HepG2 (cell line): ENCODE results near the gene PTS. TPM values are rescaled to one million over a fixed set of nuclear protein-coding genes. Genes with fewer than 3 reads are reported as not detected.
A peak's percentile ranks its signal among the peaks of the same experiment; 100 is the strongest.

ENCODE experiments used
- ATAC-seq: fragments of 200-7000 bp; cut with Tn5 transposase; 3 replicates; pipeline ENCODE4 v1.9.1; 2020; ENCODE audit warnings: mild to moderate bottlenecking, moderate library complexity
- BruUV-seq: library from RNA; stranded (reverse); fragments of 400-500 nt; replicated peaks from 2 replicates; lab custom pipeline; 2021; lab: Mats Ljungman, UMichigan
- CTCF ChIA-PET: fragments of 300-600 bp; formaldehyde crosslinking; extraction: SDS; loops from one replicate; lab custom pipeline; 2021; ENCODE audit warnings: low total read pairs, inconsistent platforms, low intra/inter-chr PET ratio; lab: Yijun Ruan, JAX
- POLR2A ChIA-PET: fragments of 350-600 bp; sonication (Branson Sonifier 250); formaldehyde crosslinking; loops from one replicate; lab custom pipeline; 2020; ENCODE audit warnings: antibody characterized with exemption, inconsistent platforms; lab: Yijun Ruan, JAX
- DNase-seq: peaks from one replicate; pipeline ENCODE4 v3.0.0-alpha.2; 2015; ENCODE audit warnings: low spot score
- FAIRE-seq: peaks from 3 replicates; lab custom pipeline; 2011; peaks lifted over from hg19 to GRCh38; lab: Jason Lieb, UNC
- H2AFZ ChIP-seq: one replicate; pipeline ENCODE4 v1.6.1; 2011; ENCODE audit warnings: low read length, inconsistent platforms
- H3K27ac ChIP-seq: fragments of 300-600 bp; 3 replicates; pipeline ENCODE4 v1.8.0; 2011; ENCODE audit warnings: mixed run types, mild to moderate bottlenecking, mixed read lengths, low read length, inconsistent platforms; ENCODE audit not compliant: insufficient read depth; ENCODE audit errors: extremely low read length
- H3K27me3 ChIP-seq, 2 experiments: fragments of 200-600 bp in 1 of 2; 2 replicates in 1 of 2; 3 replicates in 1 of 2; pipeline versions ENCODE4 v1.6.0 to v1.8.0; 2011; ENCODE audit warnings: low read length in 2 of 2, mild to moderate bottlenecking in 2 of 2, moderate library complexity in 2 of 2, inconsistent platforms in 1 of 2; ENCODE audit not compliant: insufficient read depth in 2 of 2, control insufficient read depth in 1 of 2
- H3K36me3 ChIP-seq, 2 experiments: fragments of 200-600 bp in 1 of 2; replicated peaks in 1 of 2; 2 replicates in 1 of 2; 3 replicates in 1 of 2; pipeline versions ENCODE4 v1.5.1 to v1.8.0; 2011; ENCODE audit warnings: low read length in 2 of 2, inconsistent platforms in 1 of 2; ENCODE audit not compliant: insufficient read depth in 2 of 2, control insufficient read depth in 1 of 2
- H3K4me1 ChIP-seq: 2 replicates; pipeline ENCODE4 v1.5.1; 2012; ENCODE audit warnings: low read length, inconsistent platforms; ENCODE audit not compliant: insufficient read depth
- H3K4me2 ChIP-seq: 2 replicates; pipeline ENCODE4 v1.6.0; 2011; ENCODE audit warnings: low read depth, low read length, inconsistent platforms
- H3K4me3 ChIP-seq, 3 experiments: fragments of 200-600 bp in 1 of 3; sonication (generic), shearing (Covaris generic) in 1 of 3; replicated peaks in 1 of 3; 2 replicates each; pipeline ENCODE4 v1.5.1; 2011 to 2016; ENCODE audit warnings: low read length in 3 of 3, inconsistent platforms in 2 of 3, low read depth in 2 of 3, mild to moderate bottlenecking in 2 of 3, control low read depth in 1 of 3, mixed read lengths in 1 of 3; ENCODE audit not compliant: insufficient read depth in 1 of 3
- H3K79me2 ChIP-seq: one replicate; pipeline ENCODE4 v1.6.1; 2011; ENCODE audit warnings: low read length, inconsistent platforms; ENCODE audit not compliant: insufficient read depth
- H3K9ac ChIP-seq: 2 replicates; pipeline ENCODE4 v1.6.0; 2011; ENCODE audit warnings: mild to moderate bottlenecking, low read depth, low read length, inconsistent platforms; ENCODE audit not compliant: insufficient read depth
- H3K9me3 ChIP-seq: 2 replicates; pipeline ENCODE4 v1.5.1; 2012; ENCODE audit warnings: mild to moderate bottlenecking, low read length
- H4K20me1 ChIP-seq: 2 replicates; pipeline ENCODE4 v1.6.0; 2011; ENCODE audit warnings: inconsistent platforms, mild to moderate bottlenecking, low read length, moderate library complexity; ENCODE audit not compliant: insufficient read depth
- ATF1 ChIP-seq: IDR thresholded peaks from 2 replicates; pipeline ENCODE4 v1.6.1; 2016; ENCODE audit warnings: mild to moderate bottlenecking, control low read depth
- DR1 ChIP-seq: sonication (generic); formaldehyde crosslinking; IDR thresholded peaks from 2 replicates; pipeline ENCODE4 v1.8.0; 2021; ENCODE audit warnings: mild to moderate bottlenecking, missing genetic modification reagents, inconsistent platforms
- FOXP1 ChIP-seq, 2 experiments: fragments of 450-650 bp in 1 of 2; IDR thresholded peaks; 2 replicates each; pipeline ENCODE4 v1.6.1; 2017 to 2018; ENCODE audit warnings: antibody characterized with exemption in 1 of 2
- HIVEP1 ChIP-seq: sonication (generic); formaldehyde crosslinking; IDR thresholded peaks from 2 replicates; pipeline ENCODE4 v1.4.0; 2020; ENCODE audit warnings: mild to moderate bottlenecking, missing genetic modification reagents
- KDM6A ChIP-seq: IDR thresholded peaks from 2 replicates; pipeline ENCODE4 v1.6.1; 2016; ENCODE audit warnings: low read depth
- KLF12 ChIP-seq: sonication (generic); formaldehyde crosslinking; IDR thresholded peaks from 2 replicates; pipeline ENCODE4 v1.4.0; 2020; ENCODE audit warnings: missing genetic modification reagents, borderline replicate concordance
- MAFF ChIP-seq: IDR thresholded peaks from 2 replicates; pipeline ENCODE4 v1.6.1; 2011; ENCODE audit warnings: low read depth, low read length, improper control_type of control experiment
- MAFK ChIP-seq, 2 experiments: IDR thresholded peaks in 1 of 2; conservative IDR thresholded peaks in 1 of 2; 2 replicates each; pipeline ENCODE4 v1.6.1; 2011; ENCODE audit warnings: improper control_type of control experiment in 2 of 2, low read length in 2 of 2
- NFE2L1 ChIP-seq: sonication (generic); formaldehyde crosslinking; IDR thresholded peaks from 2 replicates; pipeline ENCODE4 v1.4.0; 2020; ENCODE audit warnings: missing genetic modification reagents, mild to moderate bottlenecking, borderline replicate concordance
- NFIC ChIP-seq: IDR thresholded peaks from 2 replicates; pipeline ENCODE4 v1.6.1; 2012; ENCODE audit warnings: mild to moderate bottlenecking, low read length, inconsistent platforms
- NFYC ChIP-seq: IDR thresholded peaks from 2 replicates; pipeline ENCODE4 v1.6.1; 2016; ENCODE audit warnings: missing genetic modification reagents, missing compliant biosample characterization
- NR2C2 ChIP-seq: sonication (generic); formaldehyde crosslinking; IDR thresholded peaks from 2 replicates; pipeline ENCODE4 v1.4.0; 2020; ENCODE audit warnings: missing genetic modification reagents, mild to moderate bottlenecking, moderate library complexity, borderline replicate concordance
- PAF1 ChIP-seq: IDR thresholded peaks from 2 replicates; pipeline ENCODE4 v1.6.1; 2016; ENCODE audit warnings: missing genetic modification reagents, missing compliant biosample characterization
- RARA ChIP-seq: IDR thresholded peaks from 2 replicates; pipeline ENCODE4 v1.6.1; 2016; ENCODE audit warnings: missing genetic modification reagents, missing compliant biosample characterization
- RBM39 ChIP-seq: fragments of 200-400 bp; formaldehyde crosslinking; IDR thresholded peaks from one replicate; pipeline ENCODE4 v1.6.1; 2018; ENCODE audit warnings: antibody characterized with exemption, mild to moderate bottlenecking, low read depth, low read length; ENCODE audit not compliant: poor library complexity, severe bottlenecking
- XRCC5 ChIP-seq: fragments of 200-400 bp; formaldehyde crosslinking; optimal IDR thresholded peaks from 2 replicates; pipeline ENCODE3; 2017; ENCODE audit warnings: mild to moderate bottlenecking, low read length
- ZBTB49 ChIP-seq: sonication (generic); formaldehyde crosslinking; IDR thresholded peaks from 2 replicates; pipeline ENCODE4 v1.4.0; 2020; ENCODE audit warnings: missing genetic modification reagents, borderline replicate concordance
- ZNF260 ChIP-seq: sonication (generic); formaldehyde crosslinking; IDR thresholded peaks from 2 replicates; pipeline ENCODE4 v1.4.0; 2020; ENCODE audit warnings: missing genetic modification reagents, low read depth, mild to moderate bottlenecking, borderline replicate concordance
- ZNF296 ChIP-seq: sonication (generic); formaldehyde crosslinking; conservative IDR thresholded peaks from 2 replicates; pipeline ENCODE4 v1.5.0; 2020; ENCODE audit warnings: mild to moderate bottlenecking, missing genetic modification reagents
- ZNF335 ChIP-seq: sonication (generic); formaldehyde crosslinking; IDR thresholded peaks from 2 replicates; pipeline ENCODE4 v1.4.0; 2020; ENCODE audit warnings: missing genetic modification reagents
- WGBS: methylation state at CpG from one replicate; pipeline ENCODE4 v1.1.6; 2017; ENCODE audit warnings: low lambda C conversion rate; 5-methylcytosine and 5-hydroxymethylcytosine counted together
- in situ Hi-C: cut with HindIII; loops from 2 replicates; pipeline ENCODE4 v1.10.0; 2017; ENCODE audit warnings: low pct_unique_long_range_greater_than_20kb; ENCODE audit not compliant: extremely low pct_ligation_motif_present
- intact Hi-C: fragments of 100-400 bp; cut with micrococcal nuclease; formaldehyde crosslinking; loops from one replicate; pipeline ENCODE4 v1.10.0; 2022; ENCODE audit not compliant: unreplicated experiment
- polyA plus RNA-seq, 8 experiments: library from polyadenylated mRNA; depleted of rRNA in 3 of 8; stranded (reverse) in 7 of 8; unstranded in 1 of 8; fragments of >200 nt; fragmentation: Illumina TruSeq in 4 of 8; extraction: Trizol in 4 of 8; gene quantifications; 2 replicates each; pipeline versions ENCODE4 v1.2.1 to v1.2.3, GENCODE V29; 2011 to 2016; ENCODE audit warnings: low read depth in 4 of 8, missing spikeins in 1 of 8, mixed read lengths in 1 of 8; ENCODE audit not compliant: insufficient read depth in 1 of 8
- total RNA-seq, 5 experiments: library from RNA; depleted of rRNA; stranded (reverse); fragments of >200 nt; fragmentation: Illumina TruSeq; extraction: Trizol; gene quantifications; 2 replicates each; pipeline ENCODE4 v1.2.3, GENCODE V29; 2016; ENCODE audit warnings: low read depth in 1 of 5

The PTS gene
- total and polyA plus RNA-seq, 2 of the 13 experiments (the other 11 are each of a cell fraction or from before 2014, with no cell fraction given), result 33.6 to 49.3 TPM

GRCh38 chr11:112237451-112237850, 11.2 kb downstream of the PTS start:
- Histone ChIP-seq H3K4me1 (peaks cover 22% of the 10 kb centered on the region), H2AFZ (no peak overlapping the region), H3K4me3 (no peak overlapping the region), H3K9me3 (no peaks in the 10 kb centered on the region), H3K79me2 (no peaks in the 10 kb centered on the region), H3K4me2 (no peak overlapping the region), H3K27me3 (no peaks in the 10 kb centered on the region), H3K36me3 (peaks cover 6 to 20% of the 10 kb centered on the region in 2 experiments; a peak in 4 of 5 replicates), H3K9ac (no peak overlapping the region), H4K20me1 (no peaks in the 10 kb centered on the region), H3K27ac (no peak overlapping the region)
- TF ChIP-seq MAFF (peak; percentile 39; the same call in 1 of the 2 replicates), PAF1 (CRISPR knock-in tag) (no peak), MAFK (conservative IDR thresholded peaks at IDR 0.05 in 1 of 2, IDR thresholded peaks at IDR 0.05 in 1 of 2; ENCODE audit: low read length in 2 of 2) (peak; percentile 42 to 52; a peak in 2 of 4 replicates)
- intact Hi-C loops (no loop called here), in situ Hi-C loops (no loop called here)
- ChIA-PET CTCF (no interaction called here), POLR2A (no interaction called here)
- DNase-seq, result no peak
- FAIRE-seq, result no peak
- ATAC-seq, result no peak
- no TSS peak for BruUV-seq
- WGBS, result 94% methylated on average over 4 of the region's 4 CpGs

- Histone ChIP-seq H3K4me1 (peaks cover 16% of the 10 kb centered on the region), H2AFZ (no peak overlapping the region), H3K27ac (no peak overlapping the region), H3K79me2 (no peaks in the 10 kb centered on the region), H4K20me1 (no peaks in the 10 kb centered on the region), H3K4me2 (no peak overlapping the region), H3K4me3 (no peak overlapping the region), H3K36me3 (peaks cover 4 to 20% of the 10 kb centered on the region in 2 experiments; a peak in 4 of 5 replicates), H3K27me3 (no peaks in the 10 kb centered on the region), H3K9me3 (no peaks in the 10 kb centered on the region), H3K9ac (no peak overlapping the region)
- FAIRE-seq, result no peak
- BruUV-seq, result no TSS peak
- no peak for DNase-seq
- ChIA-PET CTCF (no interaction called here), POLR2A (no interaction called here)
- in situ Hi-C loops, result no loop called here
- TF ChIP-seq ZNF335 (CRISPR knock-in tag) (no peak), FOXP1 (IDR thresholded peaks at IDR 0.05) (no peak), FOXP1 (CRISPR knock-in tag; IDR thresholded peaks at IDR 0.05) (no peak), ZBTB49 (CRISPR knock-in tag) (no peak), DR1 (no peak), ATF1 (CRISPR knock-in tag) (no peak), NR2C2 (CRISPR knock-in tag) (no peak), ZNF296 (no peak), KLF12 (no peak), ZNF260 (CRISPR knock-in tag) (no peak), HIVEP1 (CRISPR knock-in tag) (no peak), NFYC (CRISPR knock-in tag) (no peak), KDM6A (no peak), XRCC5 (no peak), NFIC (no peak), RARA (no peak), NFE2L1 (CRISPR knock-in tag) (no peak), RBM39 (no peak)
- WGBS, result 97% methylated on average over 3 of the region's 3 CpGs
- ATAC-seq, result no peak
- intact Hi-C loops, result no loop called here
These were observed 11.8 kb downstream of the PTS start for GRCh38 chr11:112238041-112238440.
